CD14-positive monocyte (primary cell): ENCODE results near the gene SYTL1. TPM values are rescaled to one million over a fixed set of nuclear protein-coding genes. Genes with fewer than 3 reads are reported as not detected.

Source experiments
- DNase-seq, 3 donors: peaks; one replicate each; pipeline ENCODE4 v3.0.0-alpha.2; 2011 to 2022
- H2AFZ ChIP-seq: 2 replicates; pipeline ENCODE4 v1.6.0; 2012; ENCODE audit warnings: mild to moderate bottlenecking, low read depth, low read length, inconsistent platforms; ENCODE audit not compliant: insufficient read depth, poor library complexity, severe bottlenecking
- H3K27ac ChIP-seq, 2 donors: 1 replicate in 1 of 2; 2 replicates in 1 of 2; pipeline ENCODE4 v1.5.1; 2012 to 2013; ENCODE audit warnings: low read length in 2 of 2, control low read depth in 1 of 2, inconsistent platforms in 1 of 2, low read depth in 1 of 2, mild to moderate bottlenecking in 1 of 2
- H3K27me3 ChIP-seq, 2 donors: one replicate each; pipeline versions ENCODE4 v1.6.0 to v1.6.1; 2011 to 2013; ENCODE audit warnings: low read length in 2 of 2; ENCODE audit not compliant: control insufficient read depth in 2 of 2, insufficient read depth in 2 of 2
- H3K36me3 ChIP-seq, 2 donors: replicated peaks in 1 of 2; 1 replicate in 1 of 2; 2 replicates in 1 of 2; pipeline versions ENCODE4 v1.5.1 to v1.6.1; 2012 to 2013; ENCODE audit warnings: low read length in 2 of 2, control low read depth in 1 of 2, inconsistent platforms in 1 of 2, mild to moderate bottlenecking in 1 of 2; ENCODE audit not compliant: insufficient read depth in 2 of 2, control insufficient read depth in 1 of 2
- H3K4me1 ChIP-seq, 2 donors: 1 replicate in 1 of 2; 2 replicates in 1 of 2; pipeline versions ENCODE4 v1.5.1 to v1.6.1; 2012 to 2013; ENCODE audit warnings: low read length in 2 of 2, control low read depth in 1 of 2, inconsistent platforms in 1 of 2, mild to moderate bottlenecking in 1 of 2, moderate library complexity in 1 of 2; ENCODE audit not compliant: insufficient read depth in 2 of 2, control insufficient read depth in 1 of 2
- H3K4me2 ChIP-seq: replicated peaks from 2 replicates; pipeline ENCODE3; 2012; ENCODE audit warnings: low read length, moderate library complexity, mild to moderate bottlenecking; ENCODE audit not compliant: poor library complexity, severe bottlenecking; ENCODE audit errors: extremely low read depth
- H3K4me3 ChIP-seq, 3 experiments: fragments of 200-600 bp in 1 of 3; sonication (generic) in 1 of 3; replicated peaks in 1 of 3; 1 replicate in 2 of 3; 2 replicates in 1 of 3; pipeline ENCODE4 v1.5.1; 2011 to 2013; ENCODE audit warnings: low read length in 3 of 3, mild to moderate bottlenecking in 3 of 3, control low read depth in 2 of 3, low read depth in 2 of 3, inconsistent platforms in 1 of 3, moderate library complexity in 1 of 3
- H3K79me2 ChIP-seq: 2 replicates; pipeline ENCODE4 v1.6.0; 2012; ENCODE audit warnings: mild to moderate bottlenecking, control low read depth, inconsistent platforms, low read length, moderate library complexity; ENCODE audit not compliant: insufficient read depth
- H3K9ac ChIP-seq: 2 replicates; pipeline ENCODE4 v1.6.0; 2017; ENCODE audit warnings: low read length, mild to moderate bottlenecking; ENCODE audit not compliant: insufficient read depth, poor library complexity, severe bottlenecking
- H3K9me3 ChIP-seq, 2 donors: replicated peaks in 1 of 2; 1 replicate in 1 of 2; 2 replicates in 1 of 2; pipeline versions ENCODE4 v1.5.1 to v1.6.1; 2012 to 2013; ENCODE audit warnings: low read length in 2 of 2, control low read depth in 1 of 2; ENCODE audit not compliant: control insufficient read depth in 1 of 2, insufficient read depth in 1 of 2
- H4K20me1 ChIP-seq: 2 replicates; pipeline ENCODE4 v1.6.0; 2012; ENCODE audit warnings: mild to moderate bottlenecking, low read length, control low read depth, moderate library complexity; ENCODE audit not compliant: insufficient read depth
- H3K27ac Mint-ChIP-seq, 7 donors: one replicate each; pipeline ENCODE4 v1.8.0; 2020; ENCODE audit warnings: mild to moderate bottlenecking in 7 of 7, mixed read lengths in 7 of 7, moderate library complexity in 6 of 7, inconsistent platforms in 2 of 7
- H3K27me3 Mint-ChIP-seq, 3 donors: one replicate each; pipeline ENCODE4 v1.8.0; 2021 to 2022; ENCODE audit warnings: low read depth in 3 of 3, mild to moderate bottlenecking in 3 of 3, mixed read lengths in 3 of 3, moderate library complexity in 3 of 3, inconsistent platforms in 1 of 3
- H3K36me3 Mint-ChIP-seq, 2 donors: one replicate each; pipeline ENCODE4 v1.8.0; 2020; ENCODE audit warnings: mixed read lengths in 2 of 2, inconsistent platforms in 1 of 2, mild to moderate bottlenecking in 1 of 2
- H3K4me1 Mint-ChIP-seq: one replicate; pipeline ENCODE4 v1.8.0; 2020; ENCODE audit warnings: mild to moderate bottlenecking, mixed read lengths
- H3K4me3 Mint-ChIP-seq, 2 donors: one replicate each; pipeline ENCODE4 v1.8.0; 2020; ENCODE audit warnings: mild to moderate bottlenecking in 2 of 2, mixed read lengths in 2 of 2, moderate library complexity in 1 of 2
- H3K9me3 Mint-ChIP-seq, 7 donors: one replicate each; pipeline ENCODE4 v1.8.0; 2020 to 2022; ENCODE audit warnings: mixed read lengths in 7 of 7, mild to moderate bottlenecking in 6 of 7, moderate library complexity in 6 of 7, inconsistent platforms in 2 of 7
- WGBS: methylation state at CpG from one replicate; pipeline ENCODE4 v1.1.5; 2013; ENCODE audit warnings: missing lambda C conversion rate; ENCODE audit not compliant: insufficient coverage; 5-methylcytosine and 5-hydroxymethylcytosine counted together
- intact Hi-C, 2 donors: fragments of 100-400 bp; cut with micrococcal nuclease; formaldehyde crosslinking; loops; one replicate each; pipeline versions ENCODE4 v1.15.0 to v1.15.1; 2023
- polyA plus RNA-seq, 3 donors: library from polyadenylated mRNA; depleted of rRNA in 1 of 3; unstranded in 2 of 3; stranded (reverse) in 1 of 3; fragments of 300-500 nt in 2 of 3; fragments of >200 nt in 1 of 3; fragmentation: Illumina TruSeq in 2 of 3; gene quantifications; 1 replicate in 2 of 3; 2 replicates in 1 of 3; pipeline ENCODE4 v1.2.3, GENCODE V29; 2012 to 2021
- TF ChIP-seq, protein P1 (sequence below): fragments of 200-600 bp; IDR thresholded peaks from one replicate; pipeline ENCODE4 v1.8.0; 2022; ENCODE audit warnings: antibody characterized with exemption, mild to moderate bottlenecking

Gene SYTL1
- polyA plus RNA-seq, 3 donors = 26.9 to 95.8 (median 44.6) TPM

DNA sequence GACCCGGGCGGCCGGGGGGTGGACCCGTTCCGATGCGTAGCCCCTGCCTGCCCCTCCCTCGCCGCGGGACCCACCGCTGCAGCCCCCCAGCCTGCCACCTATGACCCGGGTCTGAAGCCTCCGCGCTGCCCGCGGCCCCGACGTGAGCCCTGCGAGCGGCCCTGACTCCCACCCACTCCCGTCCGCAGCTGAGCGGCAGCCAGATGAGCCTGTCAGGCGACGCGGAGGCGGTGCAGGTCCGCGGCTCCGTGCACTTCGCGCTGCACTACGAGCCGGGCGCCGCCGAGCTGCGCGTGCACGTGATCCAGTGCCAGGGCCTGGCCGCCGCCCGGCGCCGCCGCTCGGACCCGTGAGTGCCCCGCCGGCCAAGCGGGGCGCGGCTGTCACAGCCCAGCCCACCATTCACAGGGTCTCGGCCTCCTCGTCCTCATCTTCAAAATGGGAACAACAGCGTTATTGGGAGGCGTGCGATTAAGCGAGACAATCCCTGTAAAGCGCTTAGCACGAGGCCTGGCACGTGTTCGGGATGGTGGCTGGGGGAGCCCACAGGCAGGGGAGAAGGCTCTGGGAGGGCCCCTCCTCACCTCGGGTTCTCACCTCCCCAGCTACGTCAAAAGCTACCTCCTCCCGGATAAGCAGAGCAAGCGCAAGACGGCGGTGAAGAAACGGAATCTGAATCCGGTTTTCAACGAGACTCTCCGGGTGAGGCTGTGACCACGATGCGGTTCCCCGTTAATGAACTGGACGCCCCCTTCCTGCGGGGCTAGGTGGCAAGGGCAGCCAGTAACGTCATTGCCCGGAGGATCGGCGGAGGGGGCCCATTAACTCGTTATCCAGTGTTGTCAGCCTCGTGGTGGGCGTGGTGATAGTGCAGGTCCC, 8.2 kb downstream of the SYTL1 start:
- Histone ChIP-seq H3K27ac (no peak overlapping the region), H3K9me3 (no peaks in the 10 kb centered on the region), H3K79me2 (peaks cover 9% of the 10 kb centered on the region), H3K27me3 (peaks cover 0 to 2% of the 10 kb centered on the region in 2 donors), H3K9ac (no peak overlapping the region), H4K20me1 (peaks cover 4% of the 10 kb centered on the region), H3K4me1 (peaks cover 6 to 17% of the 10 kb centered on the region in 2 donors), H3K36me3 (peaks cover 35 to 56% of the 10 kb centered on the region in 2 donors), H3K4me2 (peak overlapping the region; percentile 70), H2AFZ (peak overlapping the region; percentile 77), H3K4me3 (peak overlapping the region in 2 of 3 experiments; percentile 18 to 66)
- WGBS = 77% methylated on average over 72 of the region's 84 CpGs
- Mint-ChIP-seq H3K9me3 (peaks cover 0 to 2% (median 0%) of the 10 kb centered on the region in 7 donors), H3K36me3 (peaks cover 28 to 68% of the 10 kb centered on the region in 2 donors), H3K4me3 (peak overlapping the region; percentile 42 to 64), H3K27ac (no peak overlapping the region), H3K4me1 (peaks cover 14% of the 10 kb centered on the region), H3K27me3 (peaks cover 1 to 11% (median 4%) of the 10 kb centered on the region in 3 donors)
- TF ChIP-seq, protein P1, sequence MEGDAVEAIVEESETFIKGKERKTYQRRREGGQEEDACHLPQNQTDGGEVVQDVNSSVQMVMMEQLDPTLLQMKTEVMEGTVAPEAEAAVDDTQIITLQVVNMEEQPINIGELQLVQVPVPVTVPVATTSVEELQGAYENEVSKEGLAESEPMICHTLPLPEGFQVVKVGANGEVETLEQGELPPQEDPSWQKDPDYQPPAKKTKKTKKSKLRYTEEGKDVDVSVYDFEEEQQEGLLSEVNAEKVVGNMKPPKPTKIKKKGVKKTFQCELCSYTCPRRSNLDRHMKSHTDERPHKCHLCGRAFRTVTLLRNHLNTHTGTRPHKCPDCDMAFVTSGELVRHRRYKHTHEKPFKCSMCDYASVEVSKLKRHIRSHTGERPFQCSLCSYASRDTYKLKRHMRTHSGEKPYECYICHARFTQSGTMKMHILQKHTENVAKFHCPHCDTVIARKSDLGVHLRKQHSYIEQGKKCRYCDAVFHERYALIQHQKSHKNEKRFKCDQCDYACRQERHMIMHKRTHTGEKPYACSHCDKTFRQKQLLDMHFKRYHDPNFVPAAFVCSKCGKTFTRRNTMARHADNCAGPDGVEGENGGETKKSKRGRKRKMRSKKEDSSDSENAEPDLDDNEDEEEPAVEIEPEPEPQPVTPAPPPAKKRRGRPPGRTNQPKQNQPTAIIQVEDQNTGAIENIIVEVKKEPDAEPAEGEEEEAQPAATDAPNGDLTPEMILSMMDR = no peak
- intact Hi-C loops = no loop called here
- no peak for DNase-seq

DNA sequence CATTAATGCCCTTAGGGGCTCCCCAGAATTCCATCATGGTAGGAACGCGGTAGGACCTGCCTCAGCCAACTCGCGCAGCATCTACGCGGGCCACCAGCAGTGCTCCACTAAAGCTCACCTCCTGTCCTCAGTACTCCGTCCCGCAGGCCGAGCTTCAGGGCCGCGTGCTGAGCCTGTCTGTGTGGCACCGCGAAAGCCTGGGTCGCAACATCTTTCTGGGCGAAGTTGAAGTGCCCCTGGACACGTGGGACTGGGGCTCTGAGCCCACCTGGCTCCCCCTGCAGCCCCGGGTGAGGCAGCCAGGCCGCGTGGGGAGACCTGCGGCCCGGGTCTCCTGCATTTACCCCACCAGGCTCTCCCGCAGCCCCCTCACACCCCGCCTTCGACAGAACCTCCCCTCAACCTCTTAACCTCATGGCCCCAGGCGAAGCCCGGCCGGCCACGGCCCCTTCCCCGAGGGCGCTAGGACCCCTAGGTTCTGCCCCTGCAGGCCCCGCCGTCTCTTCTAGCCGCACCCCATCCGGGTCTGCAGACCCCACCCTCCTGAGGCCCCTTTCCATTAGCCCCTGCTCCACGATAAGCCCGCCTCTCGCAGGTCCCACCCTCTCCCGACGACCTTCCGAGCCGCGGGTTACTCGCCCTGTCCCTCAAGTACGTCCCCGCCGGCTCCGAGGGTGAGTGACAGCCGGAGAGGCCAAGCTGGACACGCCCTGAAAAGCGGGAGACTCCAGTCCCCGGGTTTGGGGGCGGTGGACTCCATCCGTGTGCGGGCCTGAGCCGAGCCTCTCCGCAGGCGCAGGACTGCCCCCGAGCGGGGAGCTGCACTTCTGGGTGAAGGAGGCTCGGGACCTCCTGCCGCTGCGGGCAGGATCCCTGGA, 9.1 kb downstream of the SYTL1 start:
- Mint-ChIP-seq H3K36me3 (peaks cover 31 to 68% of the 10 kb centered on the region in 2 donors), H3K4me1 (peaks cover 11% of the 10 kb centered on the region), H3K4me3 (peak overlapping the region in 1 of 2 donors; percentile 47), H3K27me3 (peaks cover 1 to 11% (median 4%) of the 10 kb centered on the region in 3 donors), H3K9me3 (peaks cover 0 to 2% (median 0%) of the 10 kb centered on the region in 7 donors), H3K27ac (peak overlapping the region in 1 of 7 donors; percentile 20)
- H3K9ac ChIP-seq = no peak overlapping the region
- no peak overlapping the region for H2AFZ ChIP-seq
- TF ChIP-seq, protein P1 = no peak
- 96% methylated on average over 61 of the region's 62 CpGs for WGBS
- no peak overlapping the region for H3K27ac ChIP-seq
- no peak overlapping the region for H3K4me3 ChIP-seq
- H3K4me1 ChIP-seq = peaks cover 6 to 17% of the 10 kb centered on the region in 2 donors
- H4K20me1 ChIP-seq = peaks cover 4% of the 10 kb centered on the region
- no peaks in the 10 kb centered on the region for H3K9me3 ChIP-seq
- H3K4me2 ChIP-seq = no peak overlapping the region
- peaks cover 0 to 2% of the 10 kb centered on the region in 2 donors for H3K27me3 ChIP-seq
- intact Hi-C loops = no loop called here
- no peak for DNase-seq
- peaks cover 40 to 56% of the 10 kb centered on the region in 2 donors for H3K36me3 ChIP-seq
- peaks cover 5% of the 10 kb centered on the region for H3K79me2 ChIP-seq
